ENCODE results near the gene CNTF. TPM values are rescaled to one million over a fixed set of nuclear protein-coding genes. Genes with fewer than 3 reads are reported as not detected.

Gene CNTF
- total and polyA plus RNA-seq, 2 experiments from 2014 or later: 0.24 to 1.8 TPM

GRCh38 chr11:58649623-58650022 lies 27.2 kb downstream of the CNTF start:
- Mint-ChIP-seq H3K4me3 (no peak overlapping the region), H3K27me3 (ENCODE audit: insufficient read depth, low read depth, poor library complexity) (peaks cover 2% of the 10 kb centered on the region), H3K36me3 (ENCODE audit: low read depth) (peaks cover 9% of the 10 kb centered on the region), H3K27ac (no peak overlapping the region), H3K4me1 (peaks cover 8% of the 10 kb centered on the region; the same call in 2 of the 3 replicates), H3K9me3 (peaks cover 34% of the 10 kb centered on the region)
- Histone ChIP-seq H2AFZ (no peak overlapping the region), H3K79me2 (replicated peaks; ENCODE audit: insufficient read depth) (no peaks in the 10 kb centered on the region), H3K4me1 (ENCODE audit: insufficient read depth) (peaks cover 11% of the 10 kb centered on the region; the same call in 1 of the 2 replicates), H3K36me3 (ENCODE audit: insufficient read depth) (no peaks in the 10 kb centered on the region), H3K9me2 (ENCODE audit: insufficient read depth) (peaks cover 2% of the 10 kb centered on the region; the same call in 1 of the 2 replicates), H4K20me1 (replicated peaks; ENCODE audit: insufficient read depth) (no peaks in the 10 kb centered on the region), H3K4me2 (no peak overlapping the region), H3K27ac (ENCODE audit: low read depth) (no peak overlapping the region), H3F3A (replicated peaks; ENCODE audit: low read depth) (no peaks in the 10 kb centered on the region), H3K4me3 (no peak overlapping the region), H3K27me3 (ENCODE audit: insufficient read depth) (peaks cover 3% of the 10 kb centered on the region; the same call in 1 of the 2 replicates)
- no peak for DNase-seq (ENCODE audit: low spot score)
- TF ChIP-seq POLR2AphosphoS5 (IDR thresholded peaks at IDR 0.05; ENCODE audit: low read depth): no peak
- no peak for TF ChIP-seq NANOG (IDR thresholded peaks at IDR 0.05; ENCODE audit: borderline replicate concordance)
- TF ChIP-seq, protein P1, sequence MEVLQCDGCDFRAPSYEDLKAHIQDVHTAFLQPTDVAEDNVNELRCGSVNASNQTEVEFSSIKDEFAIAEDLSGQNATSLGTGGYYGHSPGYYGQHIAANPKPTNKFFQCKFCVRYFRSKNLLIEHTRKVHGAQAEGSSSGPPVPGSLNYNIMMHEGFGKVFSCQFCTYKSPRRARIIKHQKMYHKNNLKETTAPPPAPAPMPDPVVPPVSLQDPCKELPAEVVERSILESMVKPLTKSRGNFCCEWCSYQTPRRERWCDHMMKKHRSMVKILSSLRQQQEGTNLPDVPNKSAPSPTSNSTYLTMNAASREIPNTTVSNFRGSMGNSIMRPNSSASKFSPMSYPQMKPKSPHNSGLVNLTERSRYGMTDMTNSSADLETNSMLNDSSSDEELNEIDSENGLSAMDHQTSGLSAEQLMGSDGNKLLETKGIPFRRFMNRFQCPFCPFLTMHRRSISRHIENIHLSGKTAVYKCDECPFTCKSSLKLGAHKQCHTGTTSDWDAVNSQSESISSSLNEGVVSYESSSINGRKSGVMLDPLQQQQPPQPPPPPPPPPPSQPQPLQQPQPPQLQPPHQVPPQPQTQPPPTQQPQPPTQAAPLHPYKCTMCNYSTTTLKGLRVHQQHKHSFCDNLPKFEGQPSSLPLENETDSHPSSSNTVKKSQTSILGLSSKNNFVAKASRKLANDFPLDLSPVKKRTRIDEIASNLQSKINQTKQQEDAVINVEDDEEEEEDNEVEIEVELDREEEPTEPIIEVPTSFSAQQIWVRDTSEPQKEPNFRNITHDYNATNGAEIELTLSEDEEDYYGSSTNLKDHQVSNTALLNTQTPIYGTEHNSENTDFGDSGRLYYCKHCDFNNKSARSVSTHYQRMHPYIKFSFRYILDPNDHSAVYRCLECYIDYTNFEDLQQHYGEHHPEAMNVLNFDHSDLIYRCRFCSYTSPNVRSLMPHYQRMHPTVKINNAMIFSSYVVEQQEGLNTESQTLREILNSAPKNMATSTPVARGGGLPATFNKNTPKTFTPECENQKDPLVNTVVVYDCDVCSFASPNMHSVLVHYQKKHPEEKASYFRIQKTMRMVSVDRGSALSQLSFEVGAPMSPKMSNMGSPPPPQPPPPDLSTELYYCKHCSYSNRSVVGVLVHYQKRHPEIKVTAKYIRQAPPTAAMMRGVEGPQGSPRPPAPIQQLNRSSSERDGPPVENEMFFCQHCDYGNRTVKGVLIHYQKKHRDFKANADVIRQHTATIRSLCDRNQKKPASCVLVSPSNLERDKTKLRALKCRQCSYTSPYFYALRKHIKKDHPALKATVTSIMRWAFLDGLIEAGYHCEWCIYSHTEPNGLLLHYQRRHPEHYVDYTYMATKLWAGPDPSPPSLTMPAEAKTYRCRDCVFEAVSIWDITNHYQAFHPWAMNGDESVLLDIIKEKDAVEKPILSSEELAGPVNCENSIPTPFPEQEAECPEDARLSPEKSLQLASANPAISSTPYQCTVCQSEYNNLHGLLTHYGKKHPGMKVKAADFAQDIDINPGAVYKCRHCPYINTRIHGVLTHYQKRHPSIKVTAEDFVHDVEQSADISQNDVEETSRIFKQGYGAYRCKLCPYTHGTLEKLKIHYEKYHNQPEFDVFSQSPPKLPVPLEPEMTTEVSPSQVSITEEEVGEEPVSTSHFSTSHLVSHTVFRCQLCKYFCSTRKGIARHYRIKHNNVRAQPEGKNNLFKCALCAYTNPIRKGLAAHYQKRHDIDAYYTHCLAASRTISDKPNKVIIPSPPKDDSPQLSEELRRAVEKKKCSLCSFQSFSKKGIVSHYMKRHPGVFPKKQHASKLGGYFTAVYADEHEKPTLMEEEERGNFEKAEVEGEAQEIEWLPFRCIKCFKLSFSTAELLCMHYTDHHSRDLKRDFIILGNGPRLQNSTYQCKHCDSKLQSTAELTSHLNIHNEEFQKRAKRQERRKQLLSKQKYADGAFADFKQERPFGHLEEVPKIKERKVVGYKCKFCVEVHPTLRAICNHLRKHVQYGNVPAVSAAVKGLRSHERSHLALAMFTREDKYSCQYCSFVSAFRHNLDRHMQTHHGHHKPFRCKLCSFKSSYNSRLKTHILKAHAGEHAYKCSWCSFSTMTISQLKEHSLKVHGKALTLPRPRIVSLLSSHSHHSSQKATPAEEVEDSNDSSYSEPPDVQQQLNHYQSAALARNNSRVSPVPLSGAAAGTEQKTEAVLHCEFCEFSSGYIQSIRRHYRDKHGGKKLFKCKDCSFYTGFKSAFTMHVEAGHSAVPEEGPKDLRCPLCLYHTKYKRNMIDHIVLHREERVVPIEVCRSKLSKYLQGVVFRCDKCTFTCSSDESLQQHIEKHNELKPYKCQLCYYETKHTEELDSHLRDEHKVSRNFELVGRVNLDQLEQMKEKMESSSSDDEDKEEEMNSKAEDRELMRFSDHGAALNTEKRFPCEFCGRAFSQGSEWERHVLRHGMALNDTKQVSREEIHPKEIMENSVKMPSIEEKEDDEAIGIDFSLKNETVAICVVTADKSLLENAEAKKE (CRISPR knock-in tag; IDR thresholded peaks at IDR 0.05): no peak
- no peak for TF ChIP-seq ETS1 (IDR thresholded peaks at IDR 0.05)
- TF ChIP-seq STAT1 (IDR thresholded peaks at IDR 0.05; ENCODE audit: unreplicated experiment): no peak
- TF ChIP-seq ZNF331 (CRISPR knock-in tag; IDR thresholded peaks at IDR 0.05; ENCODE audit: low read depth): no peak
- no peak for TF ChIP-seq EZH2 (IDR thresholded peaks at IDR 0.05; ENCODE audit: low read depth, unreplicated experiment)
- TF ChIP-seq CREB1 (CRISPR knock-in tag; IDR thresholded peaks at IDR 0.05; ENCODE audit: low read depth): no peak
- ATAC-seq: no peak

Measured in GM23338 (cell line).